GM19240 (cell line): Measurements from ENCODE around the gene IRX4.
"Not testable (repeated sequence)": the region's sequence is repeated elsewhere in the genome, so short reads cannot be mapped to it uniquely, and the experiment has no call there.

ENCODE experiments used
- DNase-seq: peaks from one replicate; pipeline ENCODE4 v3.0.0; 2011; ENCODE audit warnings: low spot score; ENCODE audit not compliant: insufficient read length

The IRX4 gene

DNA sequence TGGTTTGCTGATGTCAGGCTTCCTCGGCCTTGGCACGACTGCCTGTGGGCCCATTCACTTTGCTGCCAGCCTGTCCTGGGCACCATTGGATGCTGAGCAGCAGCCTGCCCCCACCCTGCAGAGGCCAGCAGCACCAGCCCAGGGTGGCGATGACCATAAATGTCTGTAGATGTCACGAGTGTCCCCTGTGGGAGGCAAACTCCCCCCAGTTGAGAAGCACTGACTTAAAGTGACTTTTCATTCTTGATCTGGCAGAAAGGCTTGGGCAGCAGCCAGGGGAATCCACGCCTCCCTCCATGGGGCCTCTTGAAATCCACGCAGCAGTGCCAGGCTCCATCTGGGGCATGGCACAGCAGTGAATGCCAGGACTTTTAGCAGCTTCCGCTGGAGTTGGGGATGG lies 21.8 kb downstream of the IRX4 start:
- no peak for DNase-seq

DNA sequence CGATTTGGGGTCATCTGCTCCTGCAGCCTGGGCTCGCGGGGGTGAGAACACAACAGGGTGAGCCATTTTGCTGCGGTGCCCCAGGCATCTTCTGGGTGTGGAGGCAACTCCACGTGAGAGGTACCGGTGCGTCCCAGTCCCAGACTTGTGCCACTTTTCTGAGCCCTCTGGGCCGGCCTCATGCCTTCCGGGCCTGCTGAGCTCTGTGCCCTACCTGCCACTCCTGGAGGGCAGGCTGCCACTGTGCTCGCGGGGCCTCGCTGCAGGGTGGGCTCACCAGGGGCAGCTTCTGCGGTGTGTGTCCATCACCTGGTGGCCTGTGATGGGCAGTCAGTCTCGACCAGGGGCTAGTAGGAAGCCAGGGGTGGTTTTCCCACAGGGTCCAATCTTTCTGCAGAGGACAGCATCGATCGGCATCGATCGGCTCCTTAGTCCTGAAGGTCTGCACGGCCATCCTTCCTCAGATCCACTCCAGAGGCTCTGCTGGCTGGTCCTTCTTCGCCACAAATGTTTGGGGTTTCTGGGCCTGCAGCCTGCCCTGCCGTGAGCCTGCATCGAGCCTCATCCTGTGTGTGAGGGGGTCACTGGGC lies 22.6 kb downstream of the IRX4 start:
- DNase-seq: no peak

- DNase-seq: no peak
Observed at GRCh38 chr5:1859099-1859498, 23.6 kb downstream of the IRX4 start.

- DNase-seq: no peak
Observed at GRCh38 chr5:1858436-1858835, 24.3 kb downstream of the IRX4 start.

DNA sequence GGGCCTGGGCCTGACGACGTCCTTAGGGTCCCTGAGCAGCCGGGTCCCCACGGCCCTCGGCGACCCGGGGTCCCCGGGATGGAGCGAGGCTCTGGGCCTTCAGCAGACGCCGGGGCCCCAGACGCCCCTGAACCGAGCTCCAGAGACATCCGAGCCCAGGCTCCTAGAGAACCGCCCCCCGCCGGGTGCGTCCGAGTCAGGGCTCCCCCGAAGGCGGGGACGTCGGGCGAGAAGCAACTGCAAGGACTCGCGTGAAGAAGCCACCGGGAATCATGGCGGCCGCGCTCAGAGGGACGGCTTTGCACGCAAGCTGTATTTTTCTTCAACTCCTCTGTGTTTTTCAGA lies 25.5 kb downstream of the IRX4 start:
- no peak for DNase-seq

DNA sequence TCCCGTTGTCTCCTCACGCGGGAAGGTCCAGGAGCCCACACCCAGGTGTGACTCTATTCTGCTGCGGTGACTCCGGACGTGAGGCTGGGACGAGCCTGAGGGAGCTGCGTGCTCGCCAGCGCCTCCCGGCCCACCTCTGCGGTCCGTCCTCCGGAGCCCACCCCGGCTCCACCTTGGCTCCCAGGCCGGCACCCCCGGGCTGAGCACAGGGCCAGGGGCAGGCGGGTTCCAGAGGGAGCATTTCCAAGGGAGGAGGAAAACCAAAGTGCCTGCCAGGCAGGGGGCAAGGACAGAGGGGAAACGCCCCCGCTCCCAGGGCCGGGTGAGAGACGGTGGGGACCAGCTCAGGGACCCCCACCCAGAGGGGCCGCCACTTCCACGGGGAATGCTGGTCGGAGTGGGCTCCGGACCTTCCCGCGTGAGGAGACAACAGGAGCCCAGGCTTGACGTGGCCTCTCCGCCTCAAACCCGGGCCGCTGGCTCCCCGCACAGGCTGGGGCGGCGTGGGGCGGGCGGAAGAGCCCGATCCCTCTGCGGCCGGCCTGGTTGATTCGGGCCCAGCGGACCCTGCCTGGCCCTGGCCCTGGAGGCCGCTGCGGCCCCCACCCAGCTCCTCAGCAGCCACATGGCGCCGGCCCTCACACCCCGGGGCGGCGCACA lies 26.0 kb downstream of the IRX4 start:
- DNase-seq: no peak

- DNase-seq: no peak
Observed at GRCh38 chr5:1855596-1855995, 27.1 kb downstream of the IRX4 start.

DNA sequence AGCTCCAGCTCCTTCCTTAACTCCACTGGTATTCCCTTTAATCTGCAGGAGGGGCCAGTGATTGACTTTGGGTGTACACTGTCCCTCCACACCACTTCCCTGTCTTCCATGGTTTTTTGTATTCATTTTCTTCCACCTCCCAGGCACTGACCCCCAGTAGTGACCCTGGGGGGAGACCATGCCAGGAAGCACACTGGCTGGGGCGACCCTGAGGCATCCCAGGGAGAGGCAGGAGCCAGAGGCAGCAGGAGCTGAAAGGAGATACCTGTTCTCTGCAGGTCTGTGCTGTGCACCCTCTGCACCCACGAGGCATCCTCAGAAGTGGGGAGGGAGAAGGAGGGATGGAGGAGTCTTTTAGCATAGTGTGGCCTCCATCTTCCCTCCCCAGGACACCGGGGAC lies 27.6 kb downstream of the IRX4 start:
- no peak for DNase-seq

DNA sequence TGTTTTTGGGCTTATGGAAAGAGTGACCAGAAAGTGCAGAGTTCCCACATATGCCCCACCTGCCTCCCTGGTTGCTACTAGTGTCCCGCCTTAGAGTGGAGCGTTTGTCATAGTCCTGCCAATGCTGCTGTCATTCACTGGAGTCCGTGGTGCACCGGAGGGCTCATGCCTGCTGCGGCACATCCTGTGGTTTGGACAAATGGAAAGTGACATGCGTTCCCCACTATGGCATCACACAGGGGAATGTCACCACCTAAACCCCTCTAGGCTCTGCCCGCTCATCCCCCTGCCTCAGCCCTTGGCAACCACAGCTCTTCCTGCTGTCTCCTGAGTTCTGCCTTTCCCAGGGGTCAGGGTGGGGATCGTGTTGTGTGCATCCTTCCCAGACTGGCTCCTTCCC lies 29.2 kb downstream of the IRX4 start:
- no peak for DNase-seq

GRCh38 chr5:1852324-1852947 lies 30.3 kb downstream of the IRX4 start:
- no peak for DNase-seq

GRCh38 chr5:1851290-1851934 lies 31.3 kb downstream of the IRX4 start:
- no peak for DNase-seq

- no peak for DNase-seq
Observed at GRCh38 chr5:1850324-1851154, 32.2 kb downstream of the IRX4 start.

- no peak for DNase-seq
Observed at GRCh38 chr5:1847611-1848010, 35.1 kb downstream of the IRX4 start.

GRCh38 chr5:1847056-1847455 lies 35.7 kb downstream of the IRX4 start:
- DNase-seq: no peak

DNA sequence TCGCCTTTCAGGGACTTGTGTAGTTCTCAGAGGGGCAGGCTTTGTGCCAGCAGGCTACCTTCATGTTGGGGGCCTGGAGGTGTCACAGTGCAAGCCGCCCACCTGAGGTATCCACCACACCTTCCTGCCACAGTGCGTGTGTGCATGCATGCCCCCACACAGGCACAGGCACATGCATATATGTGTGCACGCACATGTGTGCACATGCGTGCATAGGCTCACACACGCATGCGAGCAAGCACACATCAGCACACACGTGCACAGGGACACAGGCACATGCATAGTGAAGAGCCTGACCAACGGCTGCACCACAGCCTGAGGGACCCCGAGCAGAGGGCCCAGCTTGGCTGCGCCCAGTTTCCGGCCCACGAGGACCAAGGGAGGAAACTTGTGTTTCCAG lies 36.1 kb downstream of the IRX4 start:
- no peak for DNase-seq

DNA sequence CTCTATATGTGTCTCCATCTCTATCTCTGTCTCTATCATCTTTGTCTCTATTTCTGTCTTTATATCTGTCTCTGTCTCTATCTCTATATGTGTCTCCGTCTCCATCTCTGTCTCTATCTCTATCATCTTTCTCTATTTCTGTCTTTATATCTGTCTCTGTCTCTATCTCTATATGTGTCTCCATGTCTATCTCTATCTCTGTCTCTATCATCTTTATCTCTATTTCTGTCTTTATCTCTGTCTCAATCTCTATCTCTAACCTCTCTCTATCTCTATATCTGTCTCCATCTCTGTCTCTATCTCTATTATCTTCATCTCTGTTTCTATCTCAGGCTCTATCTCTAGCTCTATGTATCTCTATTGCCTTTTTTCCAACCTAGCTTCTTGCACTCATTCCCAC lies 37.0 kb downstream of the IRX4 start:
- DNase-seq: no peak

GRCh38 chr5:1844708-1845436 lies 37.9 kb downstream of the IRX4 start:
- no peak for DNase-seq

DNA sequence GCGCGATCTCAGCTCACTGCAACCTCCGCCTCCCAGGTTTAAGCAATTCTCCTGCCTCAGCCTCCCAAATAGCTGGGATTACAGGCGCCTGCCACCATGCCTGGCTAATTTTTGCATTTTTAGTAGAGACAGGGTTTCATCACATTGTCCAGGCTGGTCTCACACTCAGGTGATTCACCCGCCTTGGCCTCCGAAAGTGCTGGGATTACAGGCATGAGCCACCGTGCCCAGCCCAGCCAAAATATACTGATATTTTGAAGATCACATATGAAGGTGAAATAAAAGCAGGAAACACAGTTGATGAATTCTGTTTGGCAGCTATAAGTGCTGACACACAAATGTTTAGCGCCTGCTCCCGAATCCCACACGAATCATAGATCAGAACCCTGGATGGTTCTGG lies 39.0 kb downstream of the IRX4 start:
- DNase-seq: not testable (repeated sequence)

DNA sequence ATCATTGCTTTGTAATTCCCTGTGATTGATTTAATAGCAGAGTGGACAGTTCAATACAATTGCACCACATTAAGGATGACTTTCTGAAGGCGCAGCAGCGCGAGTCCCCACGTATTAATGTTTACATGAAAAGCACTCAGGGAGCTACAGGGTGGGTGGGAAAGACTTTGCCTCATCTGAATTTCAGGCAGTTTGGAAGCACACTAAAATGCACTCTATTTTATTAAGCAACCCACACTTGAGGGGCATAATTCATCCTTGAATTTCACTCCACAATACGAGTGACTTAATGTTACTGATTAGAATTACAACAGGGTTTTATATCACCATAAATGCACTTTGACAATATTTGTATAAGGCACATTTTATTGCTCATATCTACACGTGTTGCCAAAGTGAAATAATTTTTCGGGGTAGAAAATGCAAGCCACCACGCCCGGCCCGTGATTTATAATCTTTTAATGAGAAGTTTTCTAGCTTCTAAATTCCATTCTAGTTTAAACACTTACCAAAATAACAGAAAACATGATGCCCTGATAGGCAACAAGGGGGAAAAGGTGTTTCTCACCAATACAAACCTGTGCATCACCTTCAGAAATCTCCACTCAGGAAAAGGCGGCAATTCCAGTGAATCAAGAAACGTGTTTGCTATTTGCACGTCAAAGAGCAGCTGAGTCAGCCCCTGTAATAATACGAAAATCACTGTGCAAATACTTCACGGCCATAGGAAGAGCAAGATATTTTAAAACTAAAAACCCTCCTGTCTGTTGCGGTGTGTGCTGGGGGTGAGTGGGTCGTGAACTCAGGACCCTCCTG lies 40.5 kb downstream of the IRX4 start:
- no peak for DNase-seq
